Measurements from ENCODE around the gene CCDC92B. TPM values are rescaled to one million over a fixed set of nuclear protein-coding genes. Genes with fewer than 3 reads are reported as not detected.
"Not testable (repeated sequence)": the region's sequence is repeated elsewhere in the genome, so short reads cannot be mapped to it uniquely, and the experiment has no call there.

CCDC92B gene
- polyA plus RNA-seq, 5 donors = 0.13 to 0.46 (median 0.24) TPM

DNA sequence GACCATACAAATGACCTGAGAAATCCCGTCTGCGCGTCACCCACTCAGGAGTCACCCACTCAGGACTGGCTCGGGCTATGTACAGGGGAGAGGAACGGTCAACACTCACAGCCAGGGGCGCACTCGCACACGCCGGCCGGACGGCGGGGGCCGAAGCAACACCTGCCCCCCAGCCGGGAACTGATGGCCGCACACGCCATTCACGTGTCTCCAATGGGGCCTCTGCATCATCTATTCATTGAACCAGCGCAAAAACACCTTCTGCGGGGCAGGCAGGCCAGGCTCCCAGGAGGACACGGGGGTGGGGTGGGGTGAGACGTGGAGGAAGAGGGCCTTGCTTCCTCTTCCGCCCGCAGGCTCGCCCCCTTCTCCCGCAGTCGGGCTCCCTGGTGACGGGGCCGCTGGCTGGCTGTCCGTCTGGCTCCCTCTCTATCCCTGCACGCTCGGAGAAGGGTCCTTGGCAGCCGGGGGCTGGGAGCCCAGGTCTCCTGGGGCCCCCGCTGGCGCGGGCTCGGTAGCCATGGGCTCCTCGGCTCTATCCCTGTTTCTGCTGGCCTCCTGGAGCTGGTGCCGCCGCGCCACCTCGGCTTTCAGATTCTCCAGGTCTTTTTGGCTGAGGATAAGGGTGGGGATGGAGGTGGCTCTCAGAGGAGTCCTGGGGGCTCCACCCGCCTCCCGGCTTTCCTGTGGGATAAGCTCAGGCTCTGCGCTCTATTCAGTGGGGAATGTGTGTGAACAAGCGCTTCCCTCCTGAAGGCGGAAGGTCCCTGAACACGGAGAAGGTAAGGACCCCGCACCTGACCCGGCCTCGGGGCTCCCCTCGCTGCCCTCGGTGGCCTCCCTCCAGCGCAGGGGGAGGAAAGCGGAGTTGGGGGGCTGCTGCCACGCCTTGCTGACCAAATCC, 59.0 kb downstream of the CCDC92B start:
- DNase-seq = no peak

DNA sequence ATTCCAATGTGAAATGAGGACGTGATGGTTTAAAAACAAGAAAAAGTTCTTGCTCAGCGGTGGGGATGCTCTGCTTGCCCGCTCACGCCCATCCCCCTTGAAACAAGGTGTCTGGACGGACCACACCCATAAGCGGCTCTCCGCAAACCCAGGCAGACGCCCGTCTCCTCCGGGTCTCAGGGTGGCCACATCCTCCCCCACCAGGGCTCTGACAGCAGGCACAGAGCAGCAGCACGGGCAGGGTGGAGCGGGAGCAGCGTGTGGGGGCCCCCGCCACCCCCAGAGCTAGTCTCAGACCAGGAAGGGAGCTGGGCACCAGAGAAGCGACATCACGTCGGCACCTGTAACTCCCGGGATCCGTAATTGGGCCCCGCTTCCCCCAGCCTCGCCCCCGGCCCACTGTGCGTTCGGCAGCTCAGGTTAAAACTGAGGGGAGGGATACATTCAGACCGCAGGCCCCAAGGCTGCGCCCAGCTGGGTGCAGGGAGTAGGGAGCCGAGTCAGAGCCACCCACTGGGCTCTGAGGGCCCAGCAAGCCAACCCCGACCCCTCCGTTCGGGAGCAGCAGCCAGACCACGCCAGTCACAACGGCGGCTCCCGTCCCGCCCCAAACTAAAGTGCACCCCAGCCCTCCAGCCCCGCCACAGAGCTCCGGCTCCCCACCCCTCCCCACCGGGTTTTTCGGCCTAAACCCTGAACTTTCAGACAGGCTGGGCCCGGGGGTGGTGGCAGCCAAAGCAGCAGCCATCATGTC, 59.9 kb downstream of the CCDC92B start:
- DNase-seq = no peak

DNA sequence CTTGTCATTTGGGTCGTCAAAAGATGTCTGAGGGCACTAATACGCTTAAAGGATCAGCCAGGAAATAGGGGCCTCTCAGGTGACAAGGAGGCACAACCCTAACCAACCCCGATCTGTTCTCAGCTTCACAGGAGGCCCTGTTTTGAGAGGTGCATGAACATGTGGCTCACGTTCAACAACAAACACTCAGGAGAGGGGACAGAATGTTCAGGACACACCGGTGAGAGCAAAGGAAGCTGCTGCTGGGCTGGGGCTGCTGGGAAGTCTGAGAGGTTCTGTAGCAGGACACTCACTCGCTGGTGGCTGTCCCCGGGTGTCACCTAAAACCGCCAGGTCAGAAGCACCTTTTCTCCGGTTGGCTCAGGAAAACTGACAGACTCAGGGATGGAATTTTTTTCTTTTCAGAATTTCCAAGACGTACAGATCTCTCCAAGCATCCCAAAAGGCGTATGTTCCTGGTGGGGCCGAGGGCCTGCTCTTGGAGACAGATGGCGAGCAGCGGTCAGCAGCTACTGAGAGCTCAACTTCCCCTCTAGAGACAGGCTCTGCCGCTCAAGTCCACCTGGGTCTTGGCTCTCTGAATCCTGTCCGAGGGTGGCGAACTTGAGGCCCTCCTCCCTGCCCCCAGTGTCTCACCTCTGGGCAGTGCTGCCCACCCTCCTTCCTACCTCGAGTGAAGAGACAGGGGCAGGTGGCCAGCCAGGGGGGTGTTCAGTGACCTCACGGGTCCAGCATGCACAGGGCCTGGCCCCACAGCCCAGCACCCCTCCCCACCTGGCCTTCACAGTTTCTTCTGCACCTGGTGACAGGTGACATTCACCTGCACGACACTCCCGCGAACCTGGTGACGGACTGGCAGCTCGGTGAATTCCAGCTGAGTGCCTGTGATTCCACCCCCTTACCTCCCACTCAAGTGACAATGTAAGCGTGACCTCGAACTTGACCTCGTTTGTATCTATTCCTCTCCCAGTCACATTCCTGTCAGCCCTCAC, 60.8 kb downstream of the CCDC92B start:
- DNase-seq = no peak

DNA sequence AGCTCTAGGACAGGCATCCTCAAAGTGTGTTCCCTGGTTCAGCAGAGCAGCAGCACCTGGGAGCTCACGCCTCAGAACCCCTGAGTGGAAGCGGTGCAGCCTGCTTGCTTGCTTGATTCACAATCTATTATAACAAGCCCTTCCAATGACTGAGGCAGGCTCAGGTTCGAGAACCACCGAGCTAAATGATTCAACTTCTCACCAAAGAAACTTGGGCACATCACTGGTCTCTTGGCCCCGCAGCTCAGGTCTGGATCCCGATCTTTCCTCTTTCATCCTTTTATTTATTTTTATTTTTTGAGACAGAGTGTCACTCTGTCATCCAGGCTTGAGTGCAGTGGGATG, 62.4 kb downstream of the CCDC92B start:
- DNase-seq = no peak

DNA sequence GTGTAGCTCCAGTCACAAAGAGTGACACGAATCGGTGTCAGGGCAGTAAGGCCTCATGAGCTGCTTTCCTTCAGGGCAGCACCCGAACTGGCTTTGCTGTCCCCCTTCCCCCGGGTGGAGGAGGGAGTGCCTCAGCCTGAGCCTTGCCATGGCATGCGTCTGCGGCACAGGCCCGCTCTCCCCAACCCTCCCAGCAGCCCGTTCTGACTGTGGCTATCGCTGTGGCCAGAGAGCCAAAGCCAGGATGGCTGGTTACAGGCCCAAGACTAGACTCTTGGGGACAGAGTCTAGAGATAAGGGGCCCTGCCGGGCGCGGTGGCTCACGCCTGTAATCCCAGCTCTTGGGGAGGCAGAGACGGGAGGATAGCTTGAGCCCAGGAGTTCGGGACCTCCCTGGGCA, 63.8 kb downstream of the CCDC92B start:
- no peak for DNase-seq

DNA sequence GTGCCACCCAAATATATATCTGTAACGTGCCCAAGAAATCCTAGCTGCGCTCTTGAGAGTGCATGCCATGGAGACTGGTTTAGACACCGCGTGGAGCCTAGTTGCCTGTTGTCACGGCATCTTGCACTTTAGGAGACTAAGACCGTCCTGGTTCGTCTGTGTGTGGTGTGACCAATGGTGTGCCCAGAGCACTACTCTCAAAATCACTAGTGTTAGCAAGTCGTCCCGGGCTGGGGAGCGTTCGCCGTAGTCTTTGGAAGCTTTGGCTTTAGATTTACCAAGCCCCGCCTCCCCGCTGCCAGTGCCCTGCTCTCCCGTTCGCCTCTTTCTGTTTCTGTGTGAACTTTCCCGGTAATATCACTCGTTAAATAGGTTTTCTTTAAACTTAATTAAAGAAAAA, 64.9 kb downstream of the CCDC92B start:
- DNase-seq = no peak

DNA sequence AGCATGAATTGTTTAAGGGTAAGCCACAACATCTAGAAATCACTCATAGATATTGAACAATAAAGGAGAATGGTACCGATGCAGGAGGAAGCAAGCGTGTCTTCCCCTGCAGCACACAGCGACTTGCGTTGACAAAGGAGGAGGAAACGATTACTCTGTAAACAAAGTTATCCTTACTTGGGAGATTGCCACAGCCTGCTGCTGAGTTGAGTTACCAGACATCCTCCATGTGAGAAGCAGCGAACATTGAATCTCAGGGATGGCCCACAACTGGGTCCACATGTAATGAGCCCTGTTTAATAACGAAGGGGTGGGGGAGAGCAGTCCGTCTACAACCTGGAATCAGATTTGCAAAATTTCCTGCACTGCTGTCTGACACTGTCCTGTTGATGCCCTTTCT, 65.5 kb downstream of the CCDC92B start:
- no peak for DNase-seq

DNA sequence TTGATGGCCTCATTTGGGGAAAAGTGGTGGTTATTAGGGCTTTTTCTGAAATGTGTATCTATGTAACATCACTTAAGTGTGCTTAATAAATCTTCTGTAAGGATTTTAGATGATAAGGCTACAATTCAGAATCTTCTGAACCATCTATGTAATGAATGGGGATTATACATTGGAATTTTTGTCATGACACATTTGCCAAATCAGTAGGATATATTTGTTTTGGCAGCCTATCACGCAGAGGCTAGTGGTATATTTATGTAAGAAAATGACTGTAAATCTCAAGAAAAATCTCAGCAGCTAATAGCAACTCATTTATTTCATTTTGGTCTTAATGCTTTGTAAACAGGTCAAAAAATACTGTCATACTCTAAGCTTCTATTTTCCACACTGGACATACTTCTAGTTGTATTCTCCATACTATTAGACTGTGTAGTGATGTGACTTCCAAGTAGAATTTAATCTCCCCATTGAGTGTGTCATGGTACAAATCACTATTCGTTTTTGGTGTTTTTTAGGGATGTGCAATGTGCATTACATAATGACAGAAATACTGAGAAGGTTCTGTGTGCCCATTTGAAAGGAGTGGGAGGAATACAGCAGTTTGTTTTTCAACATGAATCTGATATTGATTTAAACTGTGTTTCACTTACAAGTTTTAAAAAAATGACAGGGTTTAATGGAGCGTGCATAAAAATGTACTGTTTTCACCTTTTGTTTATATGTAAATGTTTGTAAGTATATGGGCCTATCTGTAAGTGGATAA, 67.1 kb downstream of the CCDC92B start:
- DNase-seq = no peak

DNA sequence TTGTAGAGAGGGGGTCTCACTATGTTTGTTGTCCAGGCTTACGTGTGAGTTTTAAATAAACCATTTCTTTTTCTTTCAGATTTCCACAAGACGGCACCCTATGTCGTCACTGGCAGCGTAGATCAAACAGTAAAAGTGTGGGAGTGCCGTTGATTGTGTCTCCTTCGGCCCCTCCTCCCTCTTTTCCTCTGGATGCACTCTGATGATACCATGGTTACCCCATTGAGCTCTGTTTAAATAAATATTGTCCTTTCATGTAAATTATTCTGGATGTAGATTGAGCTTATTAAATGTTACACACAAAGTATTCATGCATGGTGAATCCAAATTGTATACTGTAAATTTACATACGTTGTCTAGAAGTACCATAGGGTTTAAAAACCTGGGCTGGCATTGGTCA, 67.8 kb downstream of the CCDC92B start:
- DNase-seq = no peak

DNA sequence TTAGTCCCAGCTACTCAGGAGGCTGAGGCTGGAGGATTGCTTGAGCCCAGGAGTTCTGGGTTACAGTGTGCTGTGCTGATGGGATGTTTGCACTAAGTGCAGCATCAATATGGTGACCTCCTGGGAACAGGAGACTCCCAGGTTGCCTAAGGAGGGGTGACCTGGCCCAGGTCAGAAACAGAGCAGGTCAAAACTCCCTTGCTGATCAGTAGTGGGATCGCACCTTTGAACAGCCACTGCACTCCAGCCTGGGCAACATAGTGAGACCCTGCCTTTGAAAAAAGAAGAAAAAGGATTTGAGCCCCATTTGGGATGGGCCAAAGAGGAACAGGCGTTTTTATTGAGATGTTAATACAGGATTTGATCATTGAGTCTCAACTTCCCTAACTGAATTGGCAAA, 68.5 kb downstream of the CCDC92B start:
- DNase-seq = no peak

DNA sequence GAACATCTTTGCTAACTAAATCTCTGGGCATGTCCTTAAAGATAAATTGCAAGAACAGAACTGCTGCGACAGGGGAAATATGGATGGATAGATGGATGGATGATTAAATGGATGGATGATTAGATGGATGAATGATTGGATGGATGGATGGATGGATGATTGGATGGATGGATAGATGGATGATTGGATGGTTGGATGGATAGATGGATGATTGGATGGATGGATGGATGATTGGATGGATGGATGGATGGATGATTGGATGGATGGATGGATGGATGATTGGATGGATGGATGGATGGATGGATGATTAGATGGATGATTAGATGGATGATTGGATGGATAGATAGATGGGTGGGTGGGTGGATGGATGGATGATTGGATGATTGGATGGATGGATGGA, 70.2 kb downstream of the CCDC92B start:
- not testable (repeated sequence) for DNase-seq

Other genes starting within 250 kb of the CCDC92B start
- 10 to 100 TPM; 36.2 to 44.9 (median 38.7) TPM for gene METTL16, start 237.8 kb downstream of the CCDC92B start, polyA plus RNA-seq (ENCODE audit: insufficient read depth in 1 of 5, insufficient read length in 5 of 5, low replicate concordance in 1 of 5)
- gene PAFAH1B1, start 156.0 kb downstream of the CCDC92B start, polyA plus RNA-seq (ENCODE audit: insufficient read depth in 1 of 5, insufficient read length in 5 of 5, low replicate concordance in 1 of 5) = 100 to 1,000 TPM; 105 to 191 (median 155) TPM
- gene CLUH, start 37.9 kb downstream of the CCDC92B start, polyA plus RNA-seq (ENCODE audit: insufficient read depth in 1 of 5, insufficient read length in 5 of 5, low replicate concordance in 1 of 5) = 10 to 100 TPM; 20.5 to 38.6 (median 29.3) TPM
- gene RAP1GAP2, start 46.8 kb upstream of the CCDC92B start, polyA plus RNA-seq (ENCODE audit: insufficient read depth in 1 of 5, insufficient read length in 5 of 5, low replicate concordance in 1 of 5) = 10 to 100 TPM in 1 of 5 donors, 1 to 10 TPM in 4; 7.3 to 10.7 (median 8.7) TPM

All from right lung (tissue), 5 donors.